DOHH2 (cell line): ENCODE results near the gene CPED1.

Experiments
- H3F3A ChIP-seq: fragments of 200-600 bp; sonication (generic), shearing (Covaris generic); 2 replicates; pipeline ENCODE4 v1.6.0; 2016; ENCODE audit warnings: antibody characterized with exemption, mild to moderate bottlenecking; ENCODE audit not compliant: control insufficient read depth, insufficient read depth
- H3K27ac ChIP-seq: fragments of 200-600 bp; sonication (generic); 2 replicates; pipeline ENCODE4 v1.5.1; 2014; ENCODE audit warnings: low read depth, mild to moderate bottlenecking, low read length, moderate library complexity
- H3K27me3 ChIP-seq: fragments of 200-600 bp; sonication (generic); 2 replicates; pipeline ENCODE4 v1.6.1; 2014; ENCODE audit warnings: mild to moderate bottlenecking, low read length, mixed read lengths; ENCODE audit not compliant: control insufficient read depth
- H3K36me3 ChIP-seq: fragments of 200-600 bp; sonication (generic); 2 replicates; pipeline ENCODE4 v1.6.1; 2014; ENCODE audit warnings: mild to moderate bottlenecking, low read length, moderate library complexity, mixed read lengths; ENCODE audit not compliant: control insufficient read depth
- H3K4me1 ChIP-seq: fragments of 200-600 bp; sonication (generic); 2 replicates; pipeline ENCODE4 v1.6.1; 2014; ENCODE audit warnings: mild to moderate bottlenecking, low read length, mixed read lengths; ENCODE audit not compliant: control insufficient read depth
- H3K4me2 ChIP-seq: fragments of 200-600 bp; sonication (generic); 2 replicates; pipeline ENCODE4 v1.6.0; 2014; ENCODE audit warnings: mild to moderate bottlenecking, low read length, moderate library complexity
- H3K4me3 ChIP-seq: fragments of 200-600 bp; sonication (generic); 2 replicates; pipeline ENCODE4 v1.5.1; 2014; ENCODE audit warnings: mild to moderate bottlenecking, low read length, mixed read lengths
- H3K79me2 ChIP-seq: fragments of 200-600 bp; sonication (generic); 2 replicates; pipeline ENCODE4 v1.6.1; 2014; ENCODE audit warnings: mild to moderate bottlenecking, low read length, mixed read lengths; ENCODE audit not compliant: control insufficient read depth
- H3K9me2 ChIP-seq: fragments of 200-600 bp; sonication (generic); replicated peaks from 2 replicates; pipeline ENCODE4 v1.6.1; 2014; ENCODE audit warnings: mild to moderate bottlenecking, low read length, mixed read lengths; ENCODE audit not compliant: control insufficient read depth
- H3K9me3 ChIP-seq: fragments of 200-600 bp; sonication (generic); 2 replicates; pipeline ENCODE4 v1.6.1; 2014; ENCODE audit warnings: antibody characterized with exemption, low read length, mixed read lengths; ENCODE audit not compliant: control insufficient read depth, insufficient read depth
- H4K20me1 ChIP-seq: fragments of 200-600 bp; sonication (generic); 2 replicates; pipeline ENCODE4 v1.6.0; 2014; ENCODE audit warnings: low read depth, mild to moderate bottlenecking, antibody characterized with exemption, low read length, moderate library complexity; ENCODE audit not compliant: control insufficient read depth, insufficient read depth
- CTCF ChIP-seq: fragments of 200-600 bp; sonication (generic); IDR thresholded peaks from one replicate; pipeline ENCODE4 v1.5.1; 2014; ENCODE audit warnings: antibody characterized with exemption, mild to moderate bottlenecking, low read depth, low read length; ENCODE audit not compliant: poor library complexity, severe bottlenecking
- EZH2phosphoT487 ChIP-seq: fragments of 200-600 bp; sonication (generic); IDR thresholded peaks from 2 replicates; pipeline ENCODE4 v1.6.1; 2017; ENCODE audit warnings: borderline replicate concordance, mild to moderate bottlenecking, antibody characterized with exemption, low read length, moderate library complexity, mixed read lengths

The CPED1 gene

GRCh38 chr7:120961638-120962173, 26.8 kb upstream of the CPED1 start:
- H3K79me2 ChIP-seq: peaks cover 9% of the 10 kb centered on the region
- H3K9me3 ChIP-seq: no peaks in the 10 kb centered on the region
- H3F3A ChIP-seq: no peaks in the 10 kb centered on the region
- H3K4me3 ChIP-seq: no peak overlapping the region
- H3K27ac ChIP-seq: no peak overlapping the region
- TF ChIP-seq EZH2phosphoT487 (no peak), CTCF (no peak)
- no peak overlapping the region for H3K4me2 ChIP-seq
- H3K9me2 ChIP-seq: no peaks in the 10 kb centered on the region
- no peaks in the 10 kb centered on the region for H3K27me3 ChIP-seq
- H4K20me1 ChIP-seq: no peaks in the 10 kb centered on the region
- H3K36me3 ChIP-seq: peaks cover 56% of the 10 kb centered on the region
- peaks cover 8% of the 10 kb centered on the region for H3K4me1 ChIP-seq

GRCh38 chr7:120964088-120964487, 24.4 kb upstream of the CPED1 start:
- no peak for TF ChIP-seq EZH2phosphoT487
- no peak for TF ChIP-seq CTCF
- Histone ChIP-seq H3K27ac (no peak overlapping the region), H3K4me1 (peaks cover 8% of the 10 kb centered on the region), H3K9me2 (no peaks in the 10 kb centered on the region), H3K36me3 (peaks cover 67% of the 10 kb centered on the region), H3F3A (no peaks in the 10 kb centered on the region), H3K4me2 (no peak overlapping the region), H3K9me3 (no peaks in the 10 kb centered on the region), H3K4me3 (no peak overlapping the region), H4K20me1 (no peaks in the 10 kb centered on the region), H3K27me3 (no peaks in the 10 kb centered on the region), H3K79me2 (peaks cover 9% of the 10 kb centered on the region)

GRCh38 chr7:120966961-120967360, 21.6 kb upstream of the CPED1 start:
- Histone ChIP-seq H4K20me1 (no peaks in the 10 kb centered on the region), H3K27ac (no peak overlapping the region), H3K27me3 (no peaks in the 10 kb centered on the region), H3K4me2 (no peak overlapping the region), H3K36me3 (peaks cover 78% of the 10 kb centered on the region), H3K9me3 (no peaks in the 10 kb centered on the region), H3K4me1 (no peaks in the 10 kb centered on the region), H3K4me3 (no peak overlapping the region), H3K9me2 (no peaks in the 10 kb centered on the region), H3F3A (no peaks in the 10 kb centered on the region), H3K79me2 (peaks cover 4% of the 10 kb centered on the region)
- TF ChIP-seq EZH2phosphoT487 (no peak), CTCF (no peak)
